H1 (cell line): ENCODE data around the gene GPALPP1. TPM values are rescaled to one million over a fixed set of nuclear protein-coding genes. Genes with fewer than 3 reads are reported as not detected.

Source experiments
- BRCA1 ChIP-seq: IDR thresholded peaks from 2 replicates; pipeline ENCODE4 v1.6.1; 2012; ENCODE audit warnings: low read depth, low read length, improper control_type of control experiment
- CBX8 ChIP-seq: fragments of 300-800, 300-1000 bp; sonication (generic); IDR thresholded peaks from 2 replicates; pipeline ENCODE4 v1.7.1; 2016; ENCODE audit warnings: low read depth, low read length, borderline replicate concordance
- CEBPB ChIP-seq: IDR thresholded peaks from 2 replicates; pipeline ENCODE4 v1.6.1; 2012; ENCODE audit warnings: low read depth, low read length
- EP300 ChIP-seq, 2 experiments: IDR thresholded peaks; 1 replicate in 1 of 2; 2 replicates in 1 of 2; pipeline ENCODE4 v1.6.1; 2011 to 2012; ENCODE audit warnings: low read depth in 2 of 2, low read length in 2 of 2, mild to moderate bottlenecking in 2 of 2, borderline replicate concordance in 1 of 2, inconsistent platforms in 1 of 2, moderate library complexity in 1 of 2
- EZH2 ChIP-seq: fragments of 200-600 bp; sonication (generic); IDR thresholded peaks from 2 replicates; pipeline ENCODE4 v1.7.1; 2012; ENCODE audit warnings: low read depth, mild to moderate bottlenecking, moderate library complexity, low read length, inconsistent platforms; ENCODE audit not compliant: severe bottlenecking
- GTF2F1 ChIP-seq: IDR thresholded peaks from 2 replicates; pipeline ENCODE4 v1.6.1; 2012; ENCODE audit warnings: low read depth, low read length, improper control_type of control experiment, borderline replicate concordance
- JUND ChIP-seq: IDR thresholded peaks from 2 replicates; pipeline ENCODE4 v1.6.1; 2011; ENCODE audit warnings: mild to moderate bottlenecking, improper control_type of control experiment, low read length
- KDM1A ChIP-seq: fragments of 200-600, 300-600 bp; sonication (generic); IDR thresholded peaks from 2 replicates; pipeline ENCODE4 v1.7.1; 2016; ENCODE audit warnings: mild to moderate bottlenecking, low read length, borderline replicate concordance
- KDM4A ChIP-seq: IDR thresholded peaks from one replicate; pipeline ENCODE4 v1.7.1; 2012; ENCODE audit warnings: low read depth, mild to moderate bottlenecking, moderate library complexity, low read length, inconsistent platforms; ENCODE audit not compliant: severe bottlenecking
- KDM5A ChIP-seq: fragments of 200-600 bp; IDR thresholded peaks from 2 replicates; pipeline ENCODE4 v1.7.1; 2012; ENCODE audit warnings: mild to moderate bottlenecking, low read length, inconsistent platforms, mixed read lengths
- NRF1 ChIP-seq: IDR thresholded peaks from 2 replicates; pipeline ENCODE4 v1.6.1; 2011; ENCODE audit warnings: mild to moderate bottlenecking, low read depth, low read length, improper control_type of control experiment
- SIX5 ChIP-seq: IDR thresholded peaks from 2 replicates; pipeline ENCODE4 v1.6.1; 2011; ENCODE audit warnings: mild to moderate bottlenecking, low read depth, low read length
- SP4 ChIP-seq: IDR thresholded peaks from 2 replicates; pipeline ENCODE4 v1.6.1; 2012; ENCODE audit warnings: low read length, inconsistent platforms
- TAF1 ChIP-seq: IDR thresholded peaks from 2 replicates; pipeline ENCODE4 v1.6.1; 2011; ENCODE audit warnings: mild to moderate bottlenecking, low read depth, low read length
- TAF7 ChIP-seq: optimal IDR thresholded peaks from 2 replicates; pipeline ENCODE3; 2011; ENCODE audit warnings: low read depth, mild to moderate bottlenecking, inconsistent platforms, low read length, moderate library complexity, borderline replicate concordance
- polyA plus RNA-seq, 7 experiments: library from polyadenylated mRNA; depleted of rRNA in 3 of 7; stranded (reverse) in 5 of 7; unstranded in 2 of 7; fragments of >200 nt in 5 of 7; fragments of 200-250 nt in 2 of 7; gene quantifications; 1 replicate in 5 of 7; 2 replicates in 1 of 7; 4 replicates in 1 of 7; pipeline versions ENCODE4 v1.2.1 to v1.2.3, GENCODE V29; 2011 to 2013; ENCODE audit warnings: missing spikeins in 2 of 7, mixed read lengths in 2 of 7
- total RNA-seq: library from RNA; stranded (reverse); fragmentation: NEBNext Ultra II Directional; extraction: Animal tissue kit (Norgen Biotek cat#: 25700); gene quantifications from 2 replicates; pipeline ENCODE4 v1.2.1, GENCODE V29; 2021
- TF ChIP-seq, protein P1 (sequence below), 3 experiments: IDR thresholded peaks; 1 replicate in 2 of 3; 2 replicates in 1 of 3; pipeline versions ENCODE4 v1.5.1 to v1.6.1; 2011; ENCODE audit warnings: low read length in 3 of 3, mild to moderate bottlenecking in 3 of 3, inconsistent platforms in 2 of 3, low read depth in 1 of 3, moderate library complexity in 1 of 3; ENCODE audit not compliant: insufficient read depth in 1 of 3; ENCODE audit errors: control extremely low read depth in 1 of 3
- TF ChIP-seq, protein P2 (sequence below): IDR thresholded peaks from 2 replicates; pipeline ENCODE4 v1.6.1; 2012; ENCODE audit warnings: low read length, inconsistent platforms
- TF ChIP-seq, protein P3 (sequence below): IDR thresholded peaks from 2 replicates; pipeline ENCODE4 v1.6.1; 2011; ENCODE audit warnings: low read length, improper control_type of control experiment

Gene GPALPP1
- total and polyA plus RNA-seq, 2 of the 8 experiments (the other 6 are each of a cell fraction or from before 2014, with no cell fraction given), result 8.5 to 26.1 TPM

GRCh38 chr13:44989071-44989889, at the start of gene GPALPP1, which contains the start of gene NUFIP1 (continued):
- TF ChIP-seq CBX8 (no peak), SIX5 (no peak), KDM4A (peak; percentile 97), EP300 (IDR thresholded peaks at IDR 0.05; ENCODE audit: borderline replicate concordance in 1 of 2, low read depth in 2 of 2, low read length in 2 of 2) (no peak), SP4 (no peak), CEBPB (no peak), TAF1 (peak; percentile 89), EZH2 (no peak), GTF2F1 (no peak), KDM1A (no peak), JUND (no peak; the same call in 1 of the 2 replicates), TAF7 (no peak), KDM5A (peak; percentile 92), NRF1 (no peak), BRCA1 (no peak)
- TF ChIP-seq, protein P1, sequence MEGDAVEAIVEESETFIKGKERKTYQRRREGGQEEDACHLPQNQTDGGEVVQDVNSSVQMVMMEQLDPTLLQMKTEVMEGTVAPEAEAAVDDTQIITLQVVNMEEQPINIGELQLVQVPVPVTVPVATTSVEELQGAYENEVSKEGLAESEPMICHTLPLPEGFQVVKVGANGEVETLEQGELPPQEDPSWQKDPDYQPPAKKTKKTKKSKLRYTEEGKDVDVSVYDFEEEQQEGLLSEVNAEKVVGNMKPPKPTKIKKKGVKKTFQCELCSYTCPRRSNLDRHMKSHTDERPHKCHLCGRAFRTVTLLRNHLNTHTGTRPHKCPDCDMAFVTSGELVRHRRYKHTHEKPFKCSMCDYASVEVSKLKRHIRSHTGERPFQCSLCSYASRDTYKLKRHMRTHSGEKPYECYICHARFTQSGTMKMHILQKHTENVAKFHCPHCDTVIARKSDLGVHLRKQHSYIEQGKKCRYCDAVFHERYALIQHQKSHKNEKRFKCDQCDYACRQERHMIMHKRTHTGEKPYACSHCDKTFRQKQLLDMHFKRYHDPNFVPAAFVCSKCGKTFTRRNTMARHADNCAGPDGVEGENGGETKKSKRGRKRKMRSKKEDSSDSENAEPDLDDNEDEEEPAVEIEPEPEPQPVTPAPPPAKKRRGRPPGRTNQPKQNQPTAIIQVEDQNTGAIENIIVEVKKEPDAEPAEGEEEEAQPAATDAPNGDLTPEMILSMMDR (IDR thresholded peaks at IDR 0.05; ENCODE audit: control extremely low read depth in 1 of 3, insufficient read depth in 1 of 3, low read depth in 1 of 3, low read length in 3 of 3), result peak in 1 of 3 experiments; percentile 4; a peak in 1 of 4 replicates
- TF ChIP-seq, protein P2, sequence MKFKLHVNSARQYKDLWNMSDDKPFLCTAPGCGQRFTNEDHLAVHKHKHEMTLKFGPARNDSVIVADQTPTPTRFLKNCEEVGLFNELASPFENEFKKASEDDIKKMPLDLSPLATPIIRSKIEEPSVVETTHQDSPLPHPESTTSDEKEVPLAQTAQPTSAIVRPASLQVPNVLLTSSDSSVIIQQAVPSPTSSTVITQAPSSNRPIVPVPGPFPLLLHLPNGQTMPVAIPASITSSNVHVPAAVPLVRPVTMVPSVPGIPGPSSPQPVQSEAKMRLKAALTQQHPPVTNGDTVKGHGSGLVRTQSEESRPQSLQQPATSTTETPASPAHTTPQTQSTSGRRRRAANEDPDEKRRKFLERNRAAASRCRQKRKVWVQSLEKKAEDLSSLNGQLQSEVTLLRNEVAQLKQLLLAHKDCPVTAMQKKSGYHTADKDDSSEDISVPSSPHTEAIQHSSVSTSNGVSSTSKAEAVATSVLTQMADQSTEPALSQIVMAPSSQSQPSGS, result peak; percentile 78; the same call in 1 of the 2 replicates
- TF ChIP-seq, protein P3, sequence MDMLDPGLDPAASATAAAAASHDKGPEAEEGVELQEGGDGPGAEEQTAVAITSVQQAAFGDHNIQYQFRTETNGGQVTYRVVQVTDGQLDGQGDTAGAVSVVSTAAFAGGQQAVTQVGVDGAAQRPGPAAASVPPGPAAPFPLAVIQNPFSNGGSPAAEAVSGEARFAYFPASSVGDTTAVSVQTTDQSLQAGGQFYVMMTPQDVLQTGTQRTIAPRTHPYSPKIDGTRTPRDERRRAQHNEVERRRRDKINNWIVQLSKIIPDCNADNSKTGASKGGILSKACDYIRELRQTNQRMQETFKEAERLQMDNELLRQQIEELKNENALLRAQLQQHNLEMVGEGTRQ, result no peak
